Inferior parietal cortex (tissue), 1 donor: Measurements from ENCODE around the gene RTN1.
A peak's percentile ranks its signal among the peaks of the same experiment; 100 is the strongest.
"Not testable (repeated sequence)": the region's sequence is repeated elsewhere in the genome, so short reads cannot be mapped to it uniquely, and the experiment has no call there.

Experiments
- DNase-seq: peaks from one replicate; pipeline ENCODE4 v3.0.0-alpha.2; 2016; ENCODE audit errors: extremely low spot score

The RTN1 gene

DNA sequence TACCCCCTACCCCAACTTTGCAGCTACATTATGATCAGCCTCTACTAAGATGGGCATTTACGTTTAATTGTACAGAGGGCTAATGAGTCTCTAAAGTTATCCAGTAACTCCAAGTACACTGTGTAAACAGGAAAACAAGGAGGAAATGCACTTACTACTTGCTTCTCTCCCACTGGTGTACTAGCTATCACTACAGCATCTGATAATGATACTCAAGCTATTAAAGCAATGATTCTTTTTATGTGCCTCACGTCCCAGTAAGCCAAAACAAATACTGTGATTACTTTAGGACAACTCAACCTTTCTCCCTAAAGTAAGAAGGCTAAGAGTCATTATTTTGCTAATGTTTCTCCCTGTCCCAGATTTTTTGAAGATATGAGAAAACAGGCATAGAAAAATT lies 165.3 kb downstream of the RTN1 start:
- DNase-seq, result no peak

DNA sequence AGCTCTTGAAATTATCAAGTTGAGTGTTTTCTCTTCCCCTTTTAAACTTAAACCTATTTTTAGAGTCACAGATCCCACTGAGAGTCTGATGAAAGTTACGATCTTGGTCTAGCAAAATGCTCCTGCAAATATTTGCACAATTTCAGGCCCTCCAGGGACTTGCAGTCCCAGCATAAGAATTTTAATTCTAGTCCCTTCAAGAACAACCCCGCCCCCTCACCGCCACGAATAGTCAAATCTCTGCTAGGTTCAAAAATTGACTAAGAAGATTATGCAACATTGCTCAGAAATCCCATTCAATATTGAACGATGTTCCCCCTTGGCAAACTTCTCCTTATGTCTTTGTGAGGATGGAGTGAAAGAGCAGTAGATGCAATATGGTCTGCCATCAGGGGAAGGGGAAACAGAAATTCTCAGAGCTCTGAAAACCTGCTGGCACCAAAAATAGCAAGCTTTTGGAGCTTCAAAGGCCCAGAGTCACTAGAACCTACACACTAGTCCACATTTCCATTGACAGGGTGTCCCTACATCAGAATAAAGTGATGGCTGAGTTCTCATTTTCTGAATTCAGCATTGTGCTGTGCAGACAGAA lies 166.4 kb downstream of the RTN1 start:
- no peak for DNase-seq

DNA sequence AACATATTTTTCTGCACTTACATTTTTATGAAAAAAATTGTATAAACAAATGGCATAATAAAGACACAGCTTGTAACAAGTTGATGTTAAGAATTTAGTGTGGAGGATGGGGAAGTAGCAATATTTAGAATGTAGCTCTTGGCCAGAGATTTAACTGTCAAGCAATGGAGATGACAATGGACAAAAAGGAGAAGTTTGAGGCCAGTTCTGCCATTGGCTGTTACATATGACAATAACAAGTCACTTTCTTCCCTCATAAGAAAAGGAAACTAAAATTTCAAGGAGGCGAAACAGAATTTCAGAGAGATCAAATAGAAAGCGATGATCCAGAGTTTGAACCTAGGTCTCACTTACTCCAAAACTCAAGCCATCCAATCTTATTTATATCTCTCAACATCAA lies 171.1 kb downstream of the RTN1 start:
- no peak for DNase-seq

DNA sequence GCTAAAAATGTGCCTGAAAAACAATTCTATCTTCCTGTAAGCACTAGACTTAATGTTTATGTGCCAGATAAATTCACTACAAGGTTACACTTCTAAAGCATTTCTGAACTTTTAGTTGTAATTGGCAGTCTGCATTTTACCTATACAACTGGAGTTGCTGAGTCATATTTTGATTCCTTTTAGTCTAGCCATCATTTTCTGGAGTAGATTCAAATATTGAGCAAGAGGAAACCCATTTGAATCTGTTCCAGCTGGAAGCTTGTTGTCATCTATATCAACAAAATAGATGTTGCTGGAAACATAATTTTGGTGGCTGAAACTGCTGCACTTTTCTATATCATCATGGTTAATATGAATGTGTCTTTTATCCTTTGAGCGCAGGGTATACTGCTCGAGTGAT lies 171.8 kb downstream of the RTN1 start:
- DNase-seq, result no peak

DNA sequence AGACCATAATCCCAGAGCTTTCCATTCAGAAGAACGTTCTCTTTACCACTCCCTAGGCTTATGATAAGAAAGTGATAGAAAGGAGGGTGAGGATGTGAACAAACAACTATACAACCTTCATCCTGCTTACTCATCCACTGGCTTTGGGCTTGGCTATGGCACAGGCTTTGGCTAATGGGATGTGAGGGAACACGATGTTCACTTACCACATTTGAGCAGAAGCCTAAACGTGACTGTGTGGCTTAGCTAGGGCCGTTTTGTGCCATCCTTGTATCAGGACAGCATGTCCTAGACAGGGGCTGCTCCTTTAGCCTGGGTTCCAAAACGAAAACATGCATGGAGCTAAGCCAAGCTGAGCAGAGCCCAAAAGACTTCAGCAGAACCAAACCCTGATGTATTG lies 175.4 kb downstream of the RTN1 start:
- no peak for DNase-seq

DNA sequence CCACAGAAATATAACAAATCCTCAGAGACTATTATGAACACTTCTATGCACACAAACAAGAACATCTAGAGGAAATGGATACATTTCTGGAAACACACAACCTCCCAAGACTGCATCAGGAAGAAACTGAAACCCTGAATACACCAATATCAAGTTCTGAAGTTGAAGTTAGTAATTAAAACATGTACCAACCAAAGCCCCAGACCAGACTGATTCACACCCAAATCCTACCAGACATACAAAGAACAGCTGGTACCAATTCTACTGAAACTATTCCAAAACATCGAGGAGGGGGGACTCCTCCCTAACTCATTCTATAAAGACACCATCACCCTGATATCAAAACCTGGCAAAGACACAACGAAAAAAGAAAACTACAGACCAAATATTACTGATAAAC lies 179.3 kb downstream of the RTN1 start:
- no peak for DNase-seq

DNA sequence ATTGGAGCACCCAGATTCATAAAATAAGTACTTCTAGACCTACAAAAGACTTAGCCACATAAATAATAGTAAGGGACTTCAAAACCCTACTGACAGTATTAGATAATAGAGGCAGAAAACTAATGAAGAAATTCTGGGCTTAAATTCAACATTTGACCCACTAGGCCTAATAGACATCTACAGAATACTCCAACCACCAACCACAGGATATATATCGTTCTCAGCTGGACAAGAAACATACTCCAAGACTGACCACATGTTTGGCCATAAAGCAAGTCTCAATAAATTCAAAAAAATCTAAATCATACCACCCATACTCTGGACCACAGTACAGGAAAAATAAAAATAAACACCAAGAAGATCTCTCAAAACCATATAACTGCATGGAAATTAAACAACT lies 180.2 kb downstream of the RTN1 start:
- no peak for DNase-seq

DNA sequence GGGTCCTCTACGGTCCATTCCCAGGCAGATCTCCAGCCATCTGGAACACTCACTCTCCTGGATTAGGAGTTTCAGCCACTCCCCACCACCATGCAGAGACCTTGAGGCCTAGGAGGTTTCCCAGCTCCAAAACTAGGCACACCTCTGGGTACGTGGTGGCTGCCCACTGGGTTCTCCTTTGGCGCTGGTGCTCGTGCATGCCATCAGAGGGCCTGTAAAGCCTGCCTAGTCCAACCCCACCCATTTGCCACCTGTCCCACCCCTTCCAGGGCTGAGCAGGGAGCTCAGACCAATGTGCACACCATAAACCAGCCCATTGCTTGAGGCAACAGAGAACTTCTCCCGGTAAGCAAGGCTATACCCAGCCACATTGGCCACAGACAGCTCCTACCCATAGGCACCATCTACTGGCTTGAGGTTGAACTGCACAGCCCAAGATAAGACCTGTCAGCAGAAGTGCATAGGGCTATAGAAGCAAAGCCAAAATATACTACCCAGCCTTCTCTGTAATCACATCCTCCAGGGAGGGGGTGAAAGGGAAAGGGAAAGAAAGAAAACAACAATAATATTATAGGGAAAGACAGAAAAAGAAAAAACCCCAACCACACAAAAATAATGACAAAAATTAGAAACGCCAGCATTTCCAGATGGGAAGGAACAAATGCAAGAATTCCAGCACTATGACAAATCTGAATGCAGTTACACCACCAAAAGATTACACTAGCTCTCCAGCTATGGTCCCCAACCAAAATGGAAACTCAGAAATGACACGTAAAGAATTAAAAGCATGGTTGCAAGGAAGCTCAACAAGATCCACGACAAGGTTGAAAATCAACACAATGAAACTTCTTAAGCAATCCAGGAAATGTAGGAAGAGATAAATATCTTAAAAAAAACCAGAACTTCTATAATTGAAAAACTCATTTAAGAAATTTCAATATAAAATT lies 182.1 kb downstream of the RTN1 start:
- DNase-seq, result no peak

DNA sequence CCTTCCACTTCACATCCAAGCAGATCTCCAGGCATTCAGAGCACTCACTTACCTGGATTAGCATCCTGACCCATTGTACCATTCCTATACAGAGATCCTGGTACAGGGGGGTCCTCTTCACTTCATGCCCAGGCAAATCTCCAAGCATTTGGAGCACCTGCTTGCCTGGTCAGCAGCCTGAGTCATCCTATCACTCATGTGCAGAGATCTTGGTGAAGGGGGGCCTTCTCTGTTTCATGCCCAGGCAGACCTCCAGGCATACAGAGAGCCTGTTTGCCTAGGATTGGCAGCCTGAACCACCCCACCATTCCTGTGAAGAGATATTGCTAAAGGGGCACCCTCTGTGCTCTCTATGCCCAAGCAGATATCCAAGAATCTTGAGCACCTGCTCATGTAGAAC lies 182.9 kb downstream of the RTN1 start:
- no peak for DNase-seq

DNA sequence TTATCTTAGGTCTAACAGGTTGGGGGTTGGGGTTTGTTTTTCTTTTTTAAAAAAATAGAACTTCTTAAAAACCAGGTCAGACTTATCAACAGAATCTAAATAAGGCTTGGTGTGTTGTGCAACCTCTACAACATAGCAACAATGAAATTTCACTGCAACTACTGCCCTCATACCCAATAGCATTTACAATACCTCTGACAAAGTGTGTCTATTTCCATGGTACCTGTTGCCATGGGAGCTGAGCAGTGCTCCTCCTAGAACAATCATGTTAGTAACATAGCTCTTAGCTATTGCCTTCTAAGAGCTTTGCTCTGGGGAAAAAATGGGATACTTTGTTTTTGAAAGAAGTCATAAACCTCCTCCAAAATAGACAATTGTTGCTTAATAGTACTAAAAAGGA lies 190.7 kb downstream of the RTN1 start:
- no peak for DNase-seq

DNA sequence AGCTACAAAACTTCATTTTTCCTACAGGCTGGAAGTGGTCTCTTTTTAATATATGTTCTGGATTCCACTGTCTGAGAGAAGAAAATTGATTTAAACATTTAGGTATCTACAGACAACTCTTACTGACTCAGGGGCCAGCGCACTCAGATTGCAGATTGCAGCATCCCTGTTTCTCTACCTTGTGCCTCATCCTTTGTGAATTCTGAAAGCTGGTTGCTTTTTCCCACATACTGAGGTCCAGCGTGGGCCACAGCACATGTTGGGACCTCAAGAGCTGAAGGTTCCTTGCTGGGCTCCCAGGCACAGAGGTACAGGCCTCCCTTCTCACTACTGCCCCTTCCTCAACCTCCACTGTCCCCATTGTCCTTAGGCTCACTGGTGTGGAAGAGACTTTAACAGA lies 192.2 kb downstream of the RTN1 start:
- no peak for DNase-seq

DNA sequence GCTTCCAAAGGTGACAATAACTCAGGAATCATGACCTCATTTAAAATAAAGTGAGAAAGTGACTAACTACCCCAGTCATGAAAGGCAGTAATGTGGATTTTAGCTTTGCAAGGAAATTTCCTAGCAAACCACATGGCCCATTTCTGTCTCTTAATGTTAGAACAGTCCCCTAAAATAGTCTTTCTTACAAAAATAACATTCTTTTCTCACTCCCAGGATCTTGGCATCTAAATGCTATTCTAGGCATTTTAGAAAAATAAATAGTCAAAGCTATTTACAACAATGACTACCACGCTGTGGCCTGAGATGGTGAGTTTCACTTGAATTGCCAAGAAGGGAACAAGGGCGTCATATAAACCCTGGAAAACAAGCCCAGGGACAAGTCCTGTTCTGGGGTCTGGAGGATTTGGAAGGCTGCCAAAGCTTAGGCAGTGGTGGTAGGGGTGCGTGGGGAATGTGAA lies 192.8 kb downstream of the RTN1 start:
- peak; percentile 55 for DNase-seq

DNA sequence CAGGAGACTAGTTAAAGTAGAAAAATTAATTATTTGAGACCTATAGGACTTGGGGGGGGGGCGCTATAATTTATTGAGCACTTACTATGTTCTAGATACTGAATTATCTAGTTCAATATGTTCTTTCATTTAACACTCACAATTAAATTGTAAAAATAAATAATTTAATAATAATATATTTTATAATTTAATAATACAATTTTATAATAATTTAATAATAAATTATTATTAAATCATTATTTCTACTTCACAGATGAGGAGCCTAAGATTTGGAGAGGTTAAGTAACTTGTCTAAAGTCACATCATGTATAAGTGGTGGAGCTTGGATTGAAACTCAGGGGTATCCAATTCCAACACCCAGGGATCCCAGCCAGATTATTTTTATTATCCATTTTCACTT lies 195.2 kb downstream of the RTN1 start:
- DNase-seq, result no peak

DNA sequence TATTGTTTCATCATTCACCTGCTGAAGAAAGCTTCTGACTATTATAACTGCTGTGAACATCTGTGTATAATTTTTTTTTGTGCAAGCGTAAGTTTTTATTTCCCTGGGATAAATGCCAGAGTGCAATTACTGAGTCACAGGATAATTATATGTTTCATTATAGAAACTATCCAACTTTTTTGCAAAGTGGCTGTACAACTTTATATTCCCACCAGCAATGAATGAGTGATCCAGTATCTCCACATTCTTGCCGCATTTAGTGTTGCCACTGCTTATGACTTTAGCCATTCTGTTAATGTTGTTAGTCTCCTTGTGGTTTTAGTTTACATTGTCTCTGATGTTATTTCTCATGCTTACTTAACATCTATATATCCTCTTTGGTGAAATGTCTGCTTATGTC lies 205.8 kb downstream of the RTN1 start:
- DNase-seq, result no peak

DNA sequence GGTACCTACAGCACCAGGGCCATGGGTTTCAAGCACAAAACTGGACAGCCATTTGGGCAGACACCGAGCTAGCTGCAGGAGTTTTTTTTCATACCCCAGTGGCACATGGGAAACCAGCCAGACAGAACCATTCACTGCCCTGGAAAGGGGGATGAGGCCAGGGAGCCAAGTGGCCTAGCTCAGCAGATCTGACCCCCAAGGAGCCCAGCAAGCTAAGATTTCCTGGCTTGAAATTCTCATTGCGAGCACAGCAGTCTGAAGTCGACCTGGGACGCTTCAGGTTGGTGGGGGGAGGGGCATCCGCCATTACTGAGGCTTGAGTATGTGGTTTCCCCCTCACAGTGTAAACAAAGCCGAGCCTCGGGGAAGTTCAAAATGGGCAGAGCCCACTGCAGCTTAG lies 212.8 kb downstream of the RTN1 start:
- no peak for DNase-seq

DNA sequence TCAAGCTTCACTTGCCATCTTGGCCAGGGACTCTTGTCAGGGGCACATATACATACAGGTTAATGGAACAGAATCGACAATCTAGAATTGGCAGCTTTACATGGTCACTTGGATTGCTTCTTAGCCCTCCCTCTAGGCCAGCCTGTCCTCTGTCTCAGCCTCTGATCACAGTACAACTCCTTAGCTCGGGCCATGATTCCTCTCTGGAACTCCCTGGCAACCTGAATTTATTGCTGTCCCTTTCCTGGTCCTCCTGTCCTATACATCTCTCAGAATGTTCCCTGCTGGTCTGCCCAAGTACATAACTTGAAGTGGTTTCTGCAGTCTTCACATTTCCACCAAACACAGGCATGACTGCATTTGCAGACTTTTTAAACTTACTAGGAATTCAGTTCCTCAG lies 214.1 kb downstream of the RTN1 start:
- DNase-seq, result no peak

DNA sequence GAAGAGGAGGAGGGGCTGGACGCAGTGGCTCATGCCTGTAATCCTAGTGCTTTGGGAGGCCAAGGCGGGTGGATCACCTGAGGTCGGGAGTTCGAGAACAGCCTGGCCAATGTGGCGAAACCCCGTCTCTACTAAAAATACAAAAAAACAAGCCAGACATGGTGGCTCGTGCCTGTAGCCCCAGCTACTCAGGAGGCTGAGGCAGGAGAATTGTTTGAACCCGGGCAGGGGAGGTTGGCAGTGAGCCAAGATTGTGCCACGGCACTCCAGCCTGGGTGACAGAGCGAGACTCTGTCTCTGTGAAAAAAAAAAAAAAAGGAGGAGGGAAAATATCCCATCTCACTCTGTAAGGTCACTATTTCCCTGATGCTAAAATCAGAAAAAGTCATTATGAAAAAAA lies 216.4 kb downstream of the RTN1 start:
- not testable (repeated sequence) for DNase-seq

DNA sequence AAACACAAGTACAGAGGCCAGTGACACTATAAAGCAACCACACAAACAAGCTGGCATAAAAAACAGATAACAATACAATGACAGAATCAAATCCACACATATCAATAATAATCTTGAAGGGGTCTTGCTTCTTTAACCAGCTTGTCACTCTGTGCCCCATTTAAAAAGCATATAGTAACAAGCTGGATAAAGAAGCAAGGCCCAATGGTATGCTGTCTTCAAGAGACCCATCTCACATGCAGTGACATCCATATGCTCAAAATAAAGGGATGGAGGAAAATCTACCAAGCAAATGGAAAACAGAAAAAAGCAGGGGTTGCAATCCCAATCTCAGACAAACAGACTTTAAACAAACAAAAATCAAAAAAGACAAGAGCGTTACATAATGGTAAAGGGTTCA lies 223.7 kb downstream of the RTN1 start:
- DNase-seq, result not testable (repeated sequence)

DNA sequence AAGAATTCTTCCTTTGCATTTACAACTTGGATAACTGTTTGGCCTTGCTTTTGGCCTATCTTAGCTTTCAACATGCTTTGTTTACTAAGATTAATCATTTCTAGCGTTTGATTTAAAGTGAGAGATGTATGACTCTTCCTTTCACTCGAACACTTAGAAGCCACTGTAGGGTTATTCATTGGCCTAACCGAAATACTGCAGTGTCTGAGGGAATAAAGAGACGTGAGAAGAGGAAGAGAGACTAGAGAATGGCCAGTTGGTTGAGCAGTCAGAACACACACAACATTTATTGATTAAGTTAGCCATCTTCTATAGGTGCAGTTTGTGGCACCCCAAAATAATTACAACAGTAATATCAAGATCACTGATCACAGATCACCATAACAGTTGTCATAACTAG lies 231.7 kb downstream of the RTN1 start:
- DNase-seq, result no peak

DNA sequence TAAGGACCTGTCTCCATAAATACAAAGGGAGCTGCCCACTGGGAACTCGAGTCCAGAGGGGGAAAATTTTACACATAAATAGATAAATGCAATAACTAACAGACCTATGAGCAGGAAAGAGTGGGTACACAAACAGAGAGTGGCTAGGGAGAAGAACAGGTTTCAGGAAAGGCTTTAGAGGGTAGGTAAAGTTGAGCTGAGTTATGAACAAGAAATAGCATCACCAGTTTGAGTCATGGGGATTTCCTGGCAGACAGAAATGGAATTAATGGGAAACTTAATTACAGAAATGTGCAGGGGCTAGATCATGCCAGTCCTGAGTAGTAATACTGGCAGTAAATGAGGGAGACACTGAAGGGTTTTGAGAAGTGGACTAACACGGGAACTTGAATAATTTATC lies 236.0 kb downstream of the RTN1 start:
- DNase-seq, result no peak

DNA sequence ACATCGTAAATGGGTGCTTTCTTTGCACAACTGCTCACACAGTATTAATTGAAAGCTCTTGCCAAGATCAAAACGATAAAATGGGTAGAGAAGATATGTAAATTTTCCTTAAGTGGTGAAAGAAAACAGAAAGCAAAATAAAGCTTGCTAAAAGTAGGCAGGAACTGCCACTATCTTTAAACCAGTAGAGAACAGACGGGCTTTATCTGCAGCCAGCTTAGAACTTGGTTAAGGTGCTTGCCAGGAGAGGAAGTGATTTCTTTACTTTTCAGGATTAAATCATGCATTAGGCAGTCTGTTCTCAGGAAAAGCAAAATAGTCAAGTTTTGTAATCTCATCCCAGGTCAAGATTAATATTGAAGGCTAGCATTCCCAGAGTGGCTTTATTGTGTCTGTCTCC lies 237.1 kb downstream of the RTN1 start:
- peak; percentile 34 for DNase-seq

DNA sequence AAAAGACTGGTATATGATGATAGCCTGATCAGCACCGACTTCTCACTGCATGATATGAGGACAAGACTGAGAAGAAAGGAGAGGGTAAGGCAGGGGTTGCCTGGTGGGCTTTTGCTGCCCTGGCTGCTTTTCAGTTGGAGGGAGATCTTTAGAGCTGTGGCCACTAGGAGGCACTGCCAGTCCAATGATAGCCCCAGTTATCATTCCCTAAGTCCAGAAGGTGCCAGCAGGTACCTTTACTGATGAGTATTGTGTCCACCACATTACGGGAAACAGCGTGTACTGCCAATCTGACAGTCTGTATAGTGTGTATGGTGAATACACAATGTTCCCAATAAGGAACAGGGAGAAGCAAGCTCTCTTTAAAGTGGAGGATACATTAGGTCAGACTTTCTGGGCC lies 238.2 kb downstream of the RTN1 start:
- DNase-seq, result no peak

DNA sequence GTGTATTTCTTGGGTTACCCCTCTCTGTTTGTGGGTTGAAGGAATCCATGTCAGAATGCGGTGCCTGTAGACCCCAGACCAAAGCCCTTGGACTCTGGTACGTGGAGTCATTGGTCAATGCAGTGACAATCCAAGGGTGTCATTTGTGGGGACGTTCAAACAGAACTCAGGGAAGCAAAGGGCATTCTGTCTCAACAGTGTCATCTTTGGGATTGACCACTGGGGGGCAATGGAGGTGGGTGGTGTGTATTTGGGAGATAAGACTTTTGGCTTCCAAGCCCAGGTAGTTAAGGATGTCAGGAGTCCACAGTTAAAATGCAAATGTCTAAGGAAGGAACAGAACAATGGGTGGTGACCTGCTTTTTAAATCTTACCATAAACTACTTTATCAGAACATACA lies 239.3 kb downstream of the RTN1 start:
- no peak for DNase-seq
